Measurements from ENCODE around the gene LFNG. TPM values are rescaled to one million over a fixed set of nuclear protein-coding genes. Genes with fewer than 3 reads are reported as not detected.
A peak's percentile ranks its signal among the peaks of the same experiment; 100 is the strongest.

Gene LFNG
- total RNA-seq, 6 donors from 2014 or later = 30.6 to 62.9 (median 45.2) TPM

- Histone ChIP-seq H3K9me3 (no peaks in the 10 kb centered on the region), H3K4me1 (peaks cover 39 to 46% (median 41%) of the 10 kb centered on the region in 4 donors), H3K4me3 (no peak overlapping the region), H3K27ac (no peak overlapping the region), H3K27me3 (peaks cover 0 to 3% (median 0%) of the 10 kb centered on the region in 4 donors), H3K36me3 (no peaks in the 10 kb centered on the region)
- no peak for TF ChIP-seq CTCF (IDR thresholded peaks at IDR 0.05)
- no peak for ATAC-seq (ENCODE audit: low FRiP score in 2 of 2)
- no peak for DNase-seq
- 76 to 87% methylated on average over 6 to 8 of the region's 8 CpGs for WGBS, 2 donors
These were observed 2.5 kb upstream of the LFNG start for GRCh38 chr7:2517026-2517425.

GRCh38 chr7:2517678-2518507 is 1.7 kb upstream of the LFNG start:
- Histone ChIP-seq H3K27me3 (peaks cover 0 to 3% (median 0%) of the 10 kb centered on the region in 4 donors), H3K27ac (no peak overlapping the region), H3K4me3 (peak overlapping the region in 1 of 4 donors; percentile 56), H3K9me3 (no peaks in the 10 kb centered on the region), H3K36me3 (no peaks in the 10 kb centered on the region), H3K4me1 (peaks cover 39 to 46% (median 41%) of the 10 kb centered on the region in 4 donors)
- 83 to 86% methylated on average over 13 to 18 of the region's 18 CpGs for WGBS, 2 donors
- TF ChIP-seq EP300 (IDR thresholded peaks at IDR 0.05) (no peak), POLR2AphosphoS5 (IDR thresholded peaks at IDR 0.05) (no peak), CTCF (IDR thresholded peaks at IDR 0.05) (no peak), POLR2A (IDR thresholded peaks at IDR 0.05) (no peak)
- DNase-seq = peak in 1 of 2 donors; percentile 35
- no peak for ATAC-seq (ENCODE audit: low FRiP score in 2 of 2)

- H3K36me3 ChIP-seq = no peaks in the 10 kb centered on the region
- TF ChIP-seq POLR2A (IDR thresholded peaks at IDR 0.05) = no peak
- TF ChIP-seq CTCF (IDR thresholded peaks at IDR 0.05) = no peak
- no peak for TF ChIP-seq EP300 (IDR thresholded peaks at IDR 0.05)
- no peak for TF ChIP-seq POLR2AphosphoS5 (IDR thresholded peaks at IDR 0.05)
- H3K4me1 ChIP-seq = peaks cover 46 to 52% (median 47%) of the 10 kb centered on the region in 4 donors
- peak in 1 of 2 donors; percentile 83 for DNase-seq
- no peak for ATAC-seq (ENCODE audit: low FRiP score in 2 of 2)
- H3K27me3 ChIP-seq = peaks cover 0 to 3% (median 0%) of the 10 kb centered on the region in 4 donors
- peak overlapping the region in 3 of 4 donors; percentile 56 to 71 (median 68) for H3K4me3 ChIP-seq
- 9 to 31% methylated on average over 7 to 13 of the region's 41 CpGs for WGBS, 2 donors
- H3K9me3 ChIP-seq = no peaks in the 10 kb centered on the region
- peak overlapping the region; percentile 1 to 65 (median 52) for H3K27ac ChIP-seq
These were observed 846 bp upstream of the LFNG start for GRCh38 chr7:2518737-2519118.

- Histone ChIP-seq H3K9me3 (no peaks in the 10 kb centered on the region), H3K27me3 (peaks cover 0 to 5% (median 1%) of the 10 kb centered on the region in 4 donors), H3K27ac (peak overlapping the region; percentile 83 to 96 (median 90)), H3K4me1 (peaks cover 61 to 67% (median 62%) of the 10 kb centered on the region in 4 donors), H3K4me3 (peak overlapping the region; percentile 8 to 71 (median 62)), H3K36me3 (peaks cover 0 to 3% (median 3%) of the 10 kb centered on the region in 4 donors)
- TF ChIP-seq EP300 (IDR thresholded peaks at IDR 0.05) = no peak
- TF ChIP-seq POLR2AphosphoS5 (IDR thresholded peaks at IDR 0.05) = no peak
- TF ChIP-seq CTCF (IDR thresholded peaks at IDR 0.05) = peak in 4 of 6 experiments; percentile 32 to 50 (median 40)
- TF ChIP-seq POLR2A (IDR thresholded peaks at IDR 0.05) = no peak
- 5 to 20% methylated on average over 3 to 17 of the region's 37 CpGs for WGBS, 2 donors
- ATAC-seq (ENCODE audit: low FRiP score in 2 of 2) = no peak
- DNase-seq = peak; percentile 58 to 88
These were observed 672 bp downstream of the LFNG start for GRCh38 chr7:2520131-2520760.

All from upper lobe of left lung (tissue), 6 donors.